ENCODE results near the gene CAPN12. TPM values are rescaled to one million over a fixed set of nuclear protein-coding genes. Genes with fewer than 3 reads are reported as not detected.

Gene CAPN12
- total RNA-seq, 1 experiment from 2014 or later: not detected

GRCh38 chr19:38700902-38701454, 43.3 kb downstream of the CAPN12 start:
- TF ChIP-seq, protein P1, sequence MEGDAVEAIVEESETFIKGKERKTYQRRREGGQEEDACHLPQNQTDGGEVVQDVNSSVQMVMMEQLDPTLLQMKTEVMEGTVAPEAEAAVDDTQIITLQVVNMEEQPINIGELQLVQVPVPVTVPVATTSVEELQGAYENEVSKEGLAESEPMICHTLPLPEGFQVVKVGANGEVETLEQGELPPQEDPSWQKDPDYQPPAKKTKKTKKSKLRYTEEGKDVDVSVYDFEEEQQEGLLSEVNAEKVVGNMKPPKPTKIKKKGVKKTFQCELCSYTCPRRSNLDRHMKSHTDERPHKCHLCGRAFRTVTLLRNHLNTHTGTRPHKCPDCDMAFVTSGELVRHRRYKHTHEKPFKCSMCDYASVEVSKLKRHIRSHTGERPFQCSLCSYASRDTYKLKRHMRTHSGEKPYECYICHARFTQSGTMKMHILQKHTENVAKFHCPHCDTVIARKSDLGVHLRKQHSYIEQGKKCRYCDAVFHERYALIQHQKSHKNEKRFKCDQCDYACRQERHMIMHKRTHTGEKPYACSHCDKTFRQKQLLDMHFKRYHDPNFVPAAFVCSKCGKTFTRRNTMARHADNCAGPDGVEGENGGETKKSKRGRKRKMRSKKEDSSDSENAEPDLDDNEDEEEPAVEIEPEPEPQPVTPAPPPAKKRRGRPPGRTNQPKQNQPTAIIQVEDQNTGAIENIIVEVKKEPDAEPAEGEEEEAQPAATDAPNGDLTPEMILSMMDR (IDR thresholded peaks at IDR 0.05; ENCODE audit: unreplicated experiment): no peak
- H3K27ac Mint-ChIP-seq (ENCODE audit: low read depth, unreplicated experiment): no peak overlapping the region
- intact Hi-C loops (cut with micrococcal nuclease): no loop called here
- H3K9me3 Mint-ChIP-seq (ENCODE audit: unreplicated experiment): no peaks in the 10 kb centered on the region
- DNase-seq (ENCODE audit: unreplicated experiment): no peak
- no peaks in the 10 kb centered on the region for H3K27me3 Mint-ChIP-seq (ENCODE audit: insufficient read depth, unreplicated experiment)
- H3K4me1 Mint-ChIP-seq (ENCODE audit: insufficient read depth, unreplicated experiment): peaks cover 19% of the 10 kb centered on the region
- ChIA-PET POLR2A (interaction anchor here (0.7 to 2.2 kb wide), 2 partner anchors 8 to 9 kb away, joined by 3 to 9 read pairs; no protein-coding TSS in a partner anchor), CTCF (interaction anchor here (0.6 to 1.7 kb wide), 5 partner anchors 10 to 1899 kb away, joined by 3 to 5 read pairs (median 4); partner anchors contain the start of gene LGALS7B)
- BruUV-seq (replicated peaks): TSS peak; percentile 21
- no peak overlapping the region for H3K4me3 Mint-ChIP-seq (ENCODE audit: unreplicated experiment)
- peaks cover 90% of the 10 kb centered on the region for H3K36me3 Mint-ChIP-seq (ENCODE audit: insufficient read depth, unreplicated experiment)

DNA sequence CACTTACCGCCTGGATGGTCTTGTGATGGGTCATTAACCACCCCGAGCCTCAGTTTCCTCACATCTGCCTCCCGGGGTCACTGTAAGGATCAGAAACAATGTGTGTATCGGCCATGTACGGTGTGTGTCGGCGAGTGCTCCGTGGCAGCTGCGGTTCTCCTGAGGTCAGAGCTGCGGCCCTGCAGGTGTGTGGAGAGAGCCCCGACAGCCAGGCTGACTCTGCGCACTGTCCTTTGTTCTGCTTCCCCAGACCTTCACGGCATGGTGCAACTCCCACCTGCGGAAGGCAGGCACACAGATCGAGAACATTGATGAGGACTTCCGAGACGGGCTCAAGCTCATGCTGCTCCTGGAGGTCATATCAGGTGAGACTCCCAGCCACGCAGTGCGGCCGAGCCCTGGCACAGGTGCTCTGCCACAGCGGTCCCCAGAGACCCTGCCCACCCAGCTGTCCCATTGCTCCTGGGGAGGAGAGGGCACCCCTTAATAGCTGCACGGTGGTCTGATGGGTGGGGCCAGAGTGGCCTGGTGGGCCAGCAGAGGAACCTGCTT, 43.8 kb downstream of the CAPN12 start:
- no peak for DNase-seq (ENCODE audit: unreplicated experiment)
- Mint-ChIP-seq H3K36me3 (ENCODE audit: insufficient read depth, unreplicated experiment) (peaks cover 90% of the 10 kb centered on the region), H3K27me3 (ENCODE audit: insufficient read depth, unreplicated experiment) (no peaks in the 10 kb centered on the region), H3K4me3 (ENCODE audit: unreplicated experiment) (no peak overlapping the region), H3K4me1 (ENCODE audit: insufficient read depth, unreplicated experiment) (peaks cover 22% of the 10 kb centered on the region), H3K27ac (ENCODE audit: low read depth, unreplicated experiment) (no peak overlapping the region), H3K9me3 (ENCODE audit: unreplicated experiment) (no peaks in the 10 kb centered on the region)
- intact Hi-C loops (cut with micrococcal nuclease): no loop called here
- POLR2A ChIA-PET: interaction anchor here (1.0 to 2.2 kb wide), 2 partner anchors 8 to 151 kb away, joined by 3 to 9 read pairs; no protein-coding TSS in a partner anchor
- TF ChIP-seq, protein P1 (IDR thresholded peaks at IDR 0.05; ENCODE audit: unreplicated experiment): no peak
- no TSS peak for BruUV-seq (replicated peaks)
- CTCF ChIA-PET: interaction anchor here (0.6 to 1.7 kb wide), 8 partner anchors 11 to 1899 kb away, joined by 3 to 5 read pairs (median 4); partner anchors contain the start of gene LGALS7B

DNA sequence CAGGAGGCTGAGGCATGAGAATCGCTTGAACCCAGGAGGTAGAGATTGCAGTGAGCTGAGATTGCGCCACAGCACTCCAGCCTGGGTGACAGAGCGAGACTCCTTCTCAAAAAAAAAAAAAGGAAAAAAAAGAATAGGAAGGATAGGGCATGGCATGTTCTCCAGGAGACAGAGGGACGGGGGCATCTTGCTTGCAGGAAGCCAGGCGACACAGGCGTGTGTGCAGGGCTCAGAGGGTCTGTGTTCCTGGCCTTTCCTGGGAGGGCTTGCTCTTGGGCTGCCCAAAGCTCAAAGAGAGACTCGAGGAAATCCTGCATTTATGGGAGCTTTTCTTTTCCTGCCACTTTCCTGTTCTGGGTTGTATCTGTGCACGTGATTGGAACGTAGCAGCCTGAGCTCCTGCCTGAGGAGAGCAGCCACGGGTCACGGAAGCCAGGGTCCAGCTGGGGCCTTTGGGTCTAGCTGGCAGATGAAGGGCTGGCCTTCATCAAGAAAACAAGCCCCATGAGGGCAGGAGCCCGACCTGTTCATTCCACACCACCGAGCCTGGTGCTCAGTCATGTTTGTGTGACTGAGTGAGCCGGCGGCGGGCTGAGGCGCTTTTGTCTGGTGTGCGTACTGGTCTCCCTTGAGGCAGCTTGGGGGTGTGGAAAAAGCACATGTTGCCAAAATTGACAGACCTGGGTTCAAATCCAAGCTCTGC, 44.5 kb downstream of the CAPN12 start:
- H3K9me3 Mint-ChIP-seq (ENCODE audit: unreplicated experiment): no peaks in the 10 kb centered on the region
- CTCF ChIA-PET: interaction anchor here (0.6 to 1.7 kb wide), 6 partner anchors 11 to 184 kb away, joined by 3 to 5 read pairs (median 4); no protein-coding TSS in a partner anchor
- POLR2A ChIA-PET: interaction anchor here (0.6 to 2.2 kb wide), 4 partner anchors 8 to 324 kb away, joined by 3 to 9 read pairs (median 3); no protein-coding TSS in a partner anchor
- intact Hi-C loops (cut with micrococcal nuclease): no loop called here
- H3K27ac Mint-ChIP-seq (ENCODE audit: low read depth, unreplicated experiment): peak overlapping the region; percentile 91
- TF ChIP-seq, protein P1 (IDR thresholded peaks at IDR 0.05; ENCODE audit: unreplicated experiment): no peak
- no peak overlapping the region for H3K4me3 Mint-ChIP-seq (ENCODE audit: unreplicated experiment)
- peaks cover 88% of the 10 kb centered on the region for H3K36me3 Mint-ChIP-seq (ENCODE audit: insufficient read depth, unreplicated experiment)
- H3K4me1 Mint-ChIP-seq (ENCODE audit: insufficient read depth, unreplicated experiment): peaks cover 24% of the 10 kb centered on the region
- no peaks in the 10 kb centered on the region for H3K27me3 Mint-ChIP-seq (ENCODE audit: insufficient read depth, unreplicated experiment)
- no TSS peak for BruUV-seq (replicated peaks)
- no peak for DNase-seq (ENCODE audit: unreplicated experiment)

DNA sequence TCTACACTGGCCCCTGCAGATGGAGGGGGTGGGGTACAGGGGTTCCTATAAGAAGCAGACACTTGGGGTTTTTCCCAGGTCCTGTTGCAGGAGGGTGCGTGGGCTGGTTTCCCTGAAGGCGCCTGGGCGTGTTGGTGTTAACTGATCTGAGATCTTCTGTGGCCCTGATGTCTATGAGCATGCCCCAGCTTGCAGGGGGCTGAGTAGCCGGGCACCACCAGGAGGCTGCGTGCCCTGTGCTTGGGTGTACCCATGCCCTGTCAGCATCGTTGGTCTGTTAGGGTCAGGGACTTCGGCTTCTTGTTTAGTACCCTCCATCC, 45.3 kb downstream of the CAPN12 start:
- Mint-ChIP-seq H3K27ac (ENCODE audit: low read depth, unreplicated experiment) (peak overlapping the region; percentile 91), H3K4me1 (ENCODE audit: insufficient read depth, unreplicated experiment) (peaks cover 25% of the 10 kb centered on the region), H3K9me3 (ENCODE audit: unreplicated experiment) (no peaks in the 10 kb centered on the region), H3K4me3 (ENCODE audit: unreplicated experiment) (no peak overlapping the region), H3K36me3 (ENCODE audit: insufficient read depth, unreplicated experiment) (peaks cover 84% of the 10 kb centered on the region), H3K27me3 (ENCODE audit: insufficient read depth, unreplicated experiment) (no peaks in the 10 kb centered on the region)
- BruUV-seq (replicated peaks): no TSS peak
- TF ChIP-seq, protein P1 (IDR thresholded peaks at IDR 0.05; ENCODE audit: unreplicated experiment): no peak
- peak; percentile 81 for DNase-seq (ENCODE audit: unreplicated experiment)
- intact Hi-C loops (cut with micrococcal nuclease): no loop called here
- ChIA-PET POLR2A (interaction anchor here (1.3 kb wide), 2 partner anchors 51 to 139 kb away, joined by 3 to 6 read pairs; partner anchors contain the start of gene ACTN4), CTCF (no interaction called here)
